WI38 (cell line): ENCODE data around the gene REEP3.
"Not testable (repeated sequence)": the region's sequence is repeated elsewhere in the genome, so short reads cannot be mapped to it uniquely, and the experiment has no call there.

Source experiments
- H3K4me3 ChIP-seq: 2 replicates; pipeline ENCODE4 v1.5.1; 2011; ENCODE audit warnings: low read depth, mild to moderate bottlenecking, control low read depth, low read length
- CTCF ChIP-seq: IDR thresholded peaks from 2 replicates; pipeline ENCODE4 v1.5.1; 2012; ENCODE audit warnings: low read depth, mild to moderate bottlenecking, control low read depth, low read length

The REEP3 gene

DNA sequence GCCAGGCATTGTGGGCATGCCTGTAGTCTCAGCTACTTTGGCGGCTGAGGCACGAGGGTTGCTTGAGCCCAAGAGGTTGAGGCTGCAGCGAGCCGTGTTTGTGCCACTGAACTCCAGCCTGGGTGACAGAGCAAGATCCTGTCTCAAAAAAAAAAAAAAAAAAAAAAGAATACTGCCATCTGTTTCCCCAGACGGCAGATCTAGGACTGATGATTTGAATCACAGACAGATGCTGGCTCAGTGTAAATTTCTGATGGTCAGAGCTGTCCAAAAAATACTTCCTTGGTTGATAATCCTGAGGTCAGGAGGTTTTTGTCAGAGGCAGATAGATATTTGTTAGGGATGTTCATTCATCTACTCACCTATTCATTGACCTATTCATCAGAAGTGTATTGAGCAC is 130.7 kb downstream of the REEP3 start:
- no peak for TF ChIP-seq CTCF
- H3K4me3 ChIP-seq: no peak overlapping the region

DNA sequence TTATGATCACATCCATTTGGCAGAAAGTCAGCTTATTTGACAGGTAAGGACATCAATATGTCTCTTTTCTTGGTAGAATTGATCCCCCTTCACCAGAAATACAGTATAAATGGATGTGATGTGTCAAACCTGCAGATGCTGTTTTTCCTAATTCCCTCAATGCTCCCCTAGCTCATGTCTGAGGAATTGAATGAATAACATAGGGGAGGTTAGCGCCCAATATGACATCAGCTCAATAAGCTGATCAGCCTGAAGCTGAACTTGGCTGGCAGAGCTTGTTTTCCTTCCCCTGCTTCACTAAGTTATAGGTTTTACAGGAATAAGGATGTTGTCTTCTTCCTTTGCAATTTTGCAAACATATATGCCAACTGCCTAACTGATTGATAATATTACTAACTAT is 132.5 kb downstream of the REEP3 start:
- H3K4me3 ChIP-seq: no peak overlapping the region
- TF ChIP-seq CTCF: no peak

DNA sequence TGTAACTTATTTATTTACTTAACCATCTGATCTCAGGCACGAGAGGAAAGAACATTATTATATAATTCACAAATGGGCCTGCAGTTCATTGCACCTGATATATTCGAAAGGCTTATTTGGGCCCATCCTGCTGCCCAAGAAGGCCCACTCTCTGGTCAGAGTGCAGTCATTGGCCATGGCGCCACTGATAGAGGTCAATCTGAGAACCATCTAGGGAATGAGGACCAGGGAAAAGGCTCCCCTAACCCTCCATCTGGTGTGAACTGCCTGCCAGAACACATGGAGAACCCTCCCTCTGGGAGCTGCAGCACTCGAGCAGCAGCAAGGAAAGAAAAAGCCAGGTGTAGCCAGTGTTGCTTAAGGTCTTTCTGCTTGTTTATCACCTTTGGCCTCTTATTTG is 136.6 kb downstream of the REEP3 start:
- no peak overlapping the region for H3K4me3 ChIP-seq
- TF ChIP-seq CTCF: no peak

DNA sequence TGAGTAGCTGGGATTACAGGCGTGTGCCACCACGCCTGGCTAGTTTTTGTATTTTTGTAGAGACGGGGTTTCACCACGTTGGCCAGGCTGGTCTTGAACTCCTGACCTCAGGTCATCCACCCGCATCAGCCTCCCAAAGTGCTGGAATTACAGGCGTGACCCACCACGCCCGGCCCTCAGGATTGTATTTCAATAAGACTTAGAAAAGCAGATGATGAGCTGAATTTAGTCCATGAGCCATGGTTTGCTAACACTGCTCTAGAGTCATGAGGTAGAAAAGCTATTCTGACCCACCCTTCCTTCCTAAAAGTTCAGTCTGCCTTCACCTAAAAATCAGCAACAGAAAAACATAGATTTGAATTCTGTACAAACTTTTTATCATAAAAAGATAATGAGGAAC is 139.7 kb downstream of the REEP3 start:
- H3K4me3 ChIP-seq: not testable (repeated sequence)

DNA sequence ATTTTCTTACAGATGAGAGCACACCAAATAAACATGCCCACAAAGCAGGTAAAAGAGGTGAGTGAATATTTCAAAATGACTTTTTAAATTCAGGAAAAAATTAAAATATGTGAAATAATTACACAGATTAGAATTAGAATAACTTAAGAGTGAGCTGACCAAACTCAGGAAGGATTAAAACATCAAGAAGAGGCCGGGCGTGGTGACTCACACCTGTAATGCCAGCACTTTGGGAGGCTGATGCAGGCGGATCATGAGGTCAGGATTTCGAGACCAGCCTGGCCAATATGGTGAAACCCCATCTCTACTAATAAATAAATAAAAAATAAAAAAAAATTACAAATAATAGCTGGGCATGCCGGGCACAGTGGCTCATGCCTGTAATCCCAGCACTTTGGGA is 140.1 kb downstream of the REEP3 start:
- no peak for TF ChIP-seq CTCF
- H3K4me3 ChIP-seq: no peak overlapping the region

GRCh38 chr10:63664341-63664885 is 143.2 kb downstream of the REEP3 start:
- TF ChIP-seq CTCF: no peak
- H3K4me3 ChIP-seq: no peak overlapping the region

- H3K4me3 ChIP-seq: not testable (repeated sequence)
Measured at GRCh38 chr10:63665006-63665580, 143.9 kb downstream of the REEP3 start.

DNA sequence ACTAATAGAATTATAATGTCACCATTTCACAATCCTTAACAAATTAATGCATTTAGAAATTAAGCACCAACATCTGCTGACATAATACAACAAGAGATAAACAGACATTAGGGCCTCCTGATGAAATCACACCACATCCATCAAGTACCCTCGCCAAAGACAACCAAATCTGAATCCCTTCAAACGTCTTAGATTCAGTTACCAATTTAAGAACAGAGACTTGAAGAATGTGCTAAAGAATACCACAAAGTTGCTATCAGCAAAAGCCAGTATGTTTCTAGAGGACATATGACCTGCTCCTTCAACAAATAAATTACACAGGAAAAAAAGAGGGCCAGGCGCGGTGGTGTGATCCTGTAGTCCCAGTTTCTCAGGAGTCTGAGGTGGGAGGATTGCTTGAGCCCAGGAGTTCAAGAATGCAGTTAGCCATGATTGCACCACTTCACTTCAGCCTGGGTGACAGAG is 144.5 kb downstream of the REEP3 start:
- H3K4me3 ChIP-seq: no peak overlapping the region
- TF ChIP-seq CTCF: no peak
